GM23338 (cell line): ENCODE measurements around the gene NRL. TPM values are rescaled to one million over a fixed set of nuclear protein-coding genes. Genes with fewer than 3 reads are reported as not detected.

Experiments
- ATAC-seq: fragments of 200-7000 bp; cut with Tn5 transposase; 3 replicates; pipeline ENCODE4 v1.9.1; 2020
- DNase-seq: peaks from one replicate; pipeline ENCODE4 v3.0.0-alpha.2; 2015; ENCODE audit warnings: low spot score
- H2AFZ ChIP-seq: fragments of 200-600 bp; sonication (generic); 2 replicates; pipeline ENCODE4 v1.8.0; 2016; ENCODE audit warnings: antibody characterized with exemption, mild to moderate bottlenecking, moderate library complexity
- H3F3A ChIP-seq: fragments of 200-600 bp; sonication (generic); replicated peaks from 2 replicates; pipeline ENCODE4 v1.8.0; 2017; ENCODE audit warnings: antibody characterized with exemption, mixed run types, low read depth
- H3K27ac ChIP-seq: fragments of 200-600 bp; sonication (generic); 2 replicates; pipeline ENCODE4 v1.6.1; 2016; ENCODE audit warnings: low read depth
- H3K27me3 ChIP-seq: fragments of 200-600 bp; sonication (generic); 2 replicates; pipeline ENCODE4 v1.8.0; 2016; ENCODE audit warnings: mild to moderate bottlenecking, mixed run types, moderate library complexity; ENCODE audit not compliant: insufficient read depth
- H3K36me3 ChIP-seq: fragments of 200-600 bp; sonication (generic); 2 replicates; pipeline ENCODE4 v1.8.0; 2016; ENCODE audit warnings: mild to moderate bottlenecking; ENCODE audit not compliant: insufficient read depth
- H3K4me1 ChIP-seq: fragments of 200-600 bp; sonication (generic); 2 replicates; pipeline ENCODE4 v1.8.0; 2016; ENCODE audit warnings: mild to moderate bottlenecking, moderate library complexity; ENCODE audit not compliant: insufficient read depth
- H3K4me2 ChIP-seq: fragments of 200-600 bp; sonication (generic); 2 replicates; pipeline ENCODE4 v1.7.1; 2017; ENCODE audit warnings: mixed run types
- H3K4me3 ChIP-seq: fragments of 200-600 bp; sonication (generic); 2 replicates; pipeline ENCODE4 v1.6.1; 2016; ENCODE audit warnings: mixed run types
- H3K79me2 ChIP-seq: fragments of 200-600 bp; sonication (generic); replicated peaks from 2 replicates; pipeline ENCODE4 v1.8.0; 2017; ENCODE audit warnings: mild to moderate bottlenecking; ENCODE audit not compliant: insufficient read depth
- H3K9me2 ChIP-seq: fragments of 200-600 bp; sonication (generic); 2 replicates; pipeline ENCODE4 v1.8.0; 2017; ENCODE audit not compliant: insufficient read depth
- H4K20me1 ChIP-seq: fragments of 200-600 bp; sonication (generic); replicated peaks from 2 replicates; pipeline ENCODE4 v1.8.0; 2017; ENCODE audit warnings: mild to moderate bottlenecking; ENCODE audit not compliant: insufficient read depth
- H3K27ac Mint-ChIP-seq: 2 replicates; pipeline ENCODE4 v1.8.0; 2020; ENCODE audit warnings: inconsistent platforms, mild to moderate bottlenecking, moderate library complexity, mixed read lengths
- H3K27me3 Mint-ChIP-seq: 3 replicates; pipeline ENCODE4 v1.8.0; 2022; ENCODE audit warnings: low read depth, mild to moderate bottlenecking, moderate library complexity, mixed read lengths, inconsistent platforms; ENCODE audit not compliant: insufficient read depth, poor library complexity
- H3K36me3 Mint-ChIP-seq: 3 replicates; pipeline ENCODE4 v1.8.0; 2021; ENCODE audit warnings: low read depth, mild to moderate bottlenecking, inconsistent platforms, moderate library complexity, mixed read lengths
- H3K4me1 Mint-ChIP-seq: 3 replicates; pipeline ENCODE4 v1.8.0; 2020; ENCODE audit warnings: mild to moderate bottlenecking, inconsistent platforms, mixed read lengths
- H3K4me3 Mint-ChIP-seq: 3 replicates; pipeline ENCODE4 v1.8.0; 2021; ENCODE audit warnings: moderate library complexity, mild to moderate bottlenecking, inconsistent platforms, mixed read lengths
- H3K9me3 Mint-ChIP-seq: 3 replicates; pipeline ENCODE4 v1.8.0; 2020; ENCODE audit warnings: moderate library complexity, mild to moderate bottlenecking, inconsistent platforms, mixed read lengths
- CREB1 ChIP-seq: fragments of 250-450 bp; sonication (Bioruptor Pico); IDR thresholded peaks from 2 replicates; pipeline ENCODE4 v1.5.0; 2020; ENCODE audit warnings: low read depth, mild to moderate bottlenecking, moderate library complexity
- EZH2 ChIP-seq: fragments of 200-600 bp; sonication (generic); IDR thresholded peaks from one replicate; pipeline ENCODE4 v1.8.0; 2017; ENCODE audit warnings: antibody characterized with exemption, mild to moderate bottlenecking, low read depth; ENCODE audit not compliant: unreplicated experiment
- EZH2phosphoT487 ChIP-seq: fragments of 200-600 bp; sonication (generic); IDR thresholded peaks from one replicate; pipeline ENCODE4 v1.8.1; 2018; ENCODE audit warnings: antibody characterized with exemption; ENCODE audit not compliant: unreplicated experiment
- NANOG ChIP-seq: IDR thresholded peaks from 2 replicates; pipeline ENCODE4 v1.6.1; 2016; ENCODE audit warnings: antibody characterized with exemption, borderline replicate concordance
- STAT1 ChIP-seq: IDR thresholded peaks from one replicate; pipeline ENCODE4 v1.6.1; 2016; ENCODE audit warnings: antibody characterized with exemption; ENCODE audit not compliant: unreplicated experiment
- ZNF114 ChIP-seq: fragments of 250-450 bp; sonication (Bioruptor Pico); IDR thresholded peaks from 2 replicates; pipeline ENCODE4 v1.5.0; 2020; ENCODE audit warnings: mild to moderate bottlenecking, moderate library complexity
- polyA plus RNA-seq: library from polyadenylated mRNA; unstranded; fragments of >200 nt; fragmentation: Nextera tagmentation; extraction: Ambion mirVana; gene quantifications from 2 replicates; pipeline ENCODE4 v1.2.1, GENCODE V29; 2016
- total RNA-seq: library from RNA; depleted of rRNA; stranded (reverse); fragments of >200 nt; shearing (Covaris generic); gene quantifications from 2 replicates; pipeline ENCODE4 v1.2.3, GENCODE V29; 2014
- TF ChIP-seq, protein P1 (sequence below): IDR thresholded peaks from one replicate; pipeline ENCODE4 v1.6.1; 2018; ENCODE audit warnings: antibody characterized with exemption; ENCODE audit not compliant: unreplicated experiment
- TF ChIP-seq, protein P2 (sequence below), 2 experiments: fragments of 200-600 bp in 1 of 2; sonication (generic) in 1 of 2; conservative IDR thresholded peaks; 2 replicates each; pipeline versions ENCODE4 v1.5.1 to v1.6.1; 2016 to 2017; ENCODE audit warnings: antibody characterized with exemption in 2 of 2, low read depth in 2 of 2, mild to moderate bottlenecking in 2 of 2, moderate library complexity in 1 of 2

NRL gene
- total and polyA plus RNA-seq, 2 experiments from 2014 or later = 1.8 to 2.2 TPM

DNA sequence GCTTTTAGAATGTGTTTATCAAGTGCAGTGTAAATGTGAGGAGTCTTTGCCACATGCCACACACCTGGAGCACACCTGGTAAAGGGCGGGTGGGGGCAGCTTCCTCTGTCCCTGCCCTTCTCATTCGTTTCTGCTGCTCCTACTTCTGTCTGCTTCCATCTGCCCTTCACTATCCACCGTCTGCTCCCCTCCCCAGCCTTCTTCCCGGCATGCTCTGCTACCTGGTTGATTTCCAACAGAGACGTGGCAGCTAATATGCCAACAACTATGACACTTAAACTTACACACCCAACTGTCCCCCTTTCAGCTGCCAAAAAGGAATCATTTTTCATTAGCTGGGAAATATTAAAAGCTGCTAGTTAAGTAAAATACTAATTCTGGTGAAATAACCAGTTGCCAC lies 72.0 kb downstream of the NRL start:
- H3K27me3 ChIP-seq = no peaks in the 10 kb centered on the region
- no peaks in the 10 kb centered on the region for H3K36me3 Mint-ChIP-seq
- no peaks in the 10 kb centered on the region for H3K79me2 ChIP-seq
- TF ChIP-seq CREB1 (CRISPR knock-in tag) = no peak
- no peak for TF ChIP-seq ZNF114 (CRISPR knock-in tag)
- H3K27ac Mint-ChIP-seq = no peak overlapping the region
- no peaks in the 10 kb centered on the region for H3K27me3 Mint-ChIP-seq
- H2AFZ ChIP-seq = no peak overlapping the region
- no peaks in the 10 kb centered on the region for H3K36me3 ChIP-seq
- H3K4me3 ChIP-seq = no peak overlapping the region
- H3K4me1 Mint-ChIP-seq = peaks cover 4% of the 10 kb centered on the region; the same call in 1 of the 3 replicates
- no peak overlapping the region for H3K27ac ChIP-seq
- H3K9me3 Mint-ChIP-seq = no peaks in the 10 kb centered on the region
- H3K4me1 ChIP-seq = no peaks in the 10 kb centered on the region
- H3F3A ChIP-seq = no peaks in the 10 kb centered on the region
- no peak for ATAC-seq
- no peak overlapping the region for H3K4me3 Mint-ChIP-seq
- no peak overlapping the region for H3K4me2 ChIP-seq
- H3K9me2 ChIP-seq = no peaks in the 10 kb centered on the region
- no peaks in the 10 kb centered on the region for H4K20me1 ChIP-seq
- no peak for DNase-seq

DNA sequence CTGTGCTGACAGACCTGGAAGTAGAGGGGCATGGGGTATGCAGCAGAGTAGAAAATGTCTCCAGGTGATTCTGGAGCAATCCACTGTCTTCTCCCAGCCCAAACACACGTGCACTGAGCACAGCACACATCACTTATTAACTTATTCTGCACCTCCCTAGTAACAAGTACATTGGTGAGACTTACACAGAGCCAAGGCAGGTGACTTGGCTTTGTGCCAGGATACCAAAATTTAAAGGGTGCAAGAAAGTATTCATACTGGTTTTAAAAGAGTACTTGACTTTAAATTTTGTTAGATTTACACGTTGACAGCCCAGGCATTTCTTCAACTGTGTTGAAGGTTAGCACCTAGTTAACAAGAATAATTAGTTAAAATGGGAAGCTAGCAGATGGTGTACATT lies 74.1 kb downstream of the NRL start:
- ATAC-seq = no peak
- H3K4me3 ChIP-seq = no peak overlapping the region
- no peaks in the 10 kb centered on the region for H3K79me2 ChIP-seq
- H3K27me3 ChIP-seq = no peaks in the 10 kb centered on the region
- no peaks in the 10 kb centered on the region for H3K36me3 ChIP-seq
- Mint-ChIP-seq H3K27ac (no peak overlapping the region), H3K36me3 (no peaks in the 10 kb centered on the region), H3K4me1 (peaks cover 9% of the 10 kb centered on the region; the same call in 2 of the 3 replicates), H3K4me3 (no peak overlapping the region), H3K27me3 (peaks cover 3% of the 10 kb centered on the region), H3K9me3 (no peaks in the 10 kb centered on the region)
- no peak for DNase-seq
- H4K20me1 ChIP-seq = no peaks in the 10 kb centered on the region
- H3K9me2 ChIP-seq = no peaks in the 10 kb centered on the region
- H3F3A ChIP-seq = no peaks in the 10 kb centered on the region
- TF ChIP-seq EZH2phosphoT487 = no peak
- no peak for TF ChIP-seq EZH2
- TF ChIP-seq NANOG = no peak
- TF ChIP-seq, protein P1, sequence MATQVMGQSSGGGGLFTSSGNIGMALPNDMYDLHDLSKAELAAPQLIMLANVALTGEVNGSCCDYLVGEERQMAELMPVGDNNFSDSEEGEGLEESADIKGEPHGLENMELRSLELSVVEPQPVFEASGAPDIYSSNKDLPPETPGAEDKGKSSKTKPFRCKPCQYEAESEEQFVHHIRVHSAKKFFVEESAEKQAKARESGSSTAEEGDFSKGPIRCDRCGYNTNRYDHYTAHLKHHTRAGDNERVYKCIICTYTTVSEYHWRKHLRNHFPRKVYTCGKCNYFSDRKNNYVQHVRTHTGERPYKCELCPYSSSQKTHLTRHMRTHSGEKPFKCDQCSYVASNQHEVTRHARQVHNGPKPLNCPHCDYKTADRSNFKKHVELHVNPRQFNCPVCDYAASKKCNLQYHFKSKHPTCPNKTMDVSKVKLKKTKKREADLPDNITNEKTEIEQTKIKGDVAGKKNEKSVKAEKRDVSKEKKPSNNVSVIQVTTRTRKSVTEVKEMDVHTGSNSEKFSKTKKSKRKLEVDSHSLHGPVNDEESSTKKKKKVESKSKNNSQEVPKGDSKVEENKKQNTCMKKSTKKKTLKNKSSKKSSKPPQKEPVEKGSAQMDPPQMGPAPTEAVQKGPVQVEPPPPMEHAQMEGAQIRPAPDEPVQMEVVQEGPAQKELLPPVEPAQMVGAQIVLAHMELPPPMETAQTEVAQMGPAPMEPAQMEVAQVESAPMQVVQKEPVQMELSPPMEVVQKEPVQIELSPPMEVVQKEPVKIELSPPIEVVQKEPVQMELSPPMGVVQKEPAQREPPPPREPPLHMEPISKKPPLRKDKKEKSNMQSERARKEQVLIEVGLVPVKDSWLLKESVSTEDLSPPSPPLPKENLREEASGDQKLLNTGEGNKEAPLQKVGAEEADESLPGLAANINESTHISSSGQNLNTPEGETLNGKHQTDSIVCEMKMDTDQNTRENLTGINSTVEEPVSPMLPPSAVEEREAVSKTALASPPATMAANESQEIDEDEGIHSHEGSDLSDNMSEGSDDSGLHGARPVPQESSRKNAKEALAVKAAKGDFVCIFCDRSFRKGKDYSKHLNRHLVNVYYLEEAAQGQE = no peak
- H3K27ac ChIP-seq = no peak overlapping the region
- H3K4me2 ChIP-seq = no peak overlapping the region
- H2AFZ ChIP-seq = no peak overlapping the region
- H3K4me1 ChIP-seq = 0 out of 2 replicates have a peak, but pooled peaks cover 2% of the 10 kb centered on the region

DNA sequence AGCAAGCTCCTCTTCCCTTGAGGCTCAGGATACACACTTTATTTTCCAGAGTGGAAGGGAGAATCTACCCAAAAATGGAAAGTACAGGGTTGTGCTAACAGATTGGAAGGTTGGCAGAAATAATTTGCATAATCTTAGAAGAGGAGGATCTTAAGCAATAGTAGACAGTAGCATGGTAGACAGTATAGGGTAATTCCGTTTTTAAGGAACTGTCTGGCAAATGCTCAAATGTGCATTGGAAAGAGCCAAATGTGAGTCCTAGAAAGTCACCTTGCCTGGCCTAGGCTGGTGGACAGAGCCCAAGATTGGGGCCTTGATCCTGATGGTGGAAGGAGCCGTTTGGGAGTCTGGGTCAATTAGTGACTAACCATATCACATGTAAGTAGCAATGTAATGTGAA lies 76.1 kb downstream of the NRL start:
- Histone ChIP-seq H2AFZ (no peak overlapping the region), H4K20me1 (no peaks in the 10 kb centered on the region), H3K79me2 (no peaks in the 10 kb centered on the region), H3K27me3 (0 out of 2 replicates have a peak, but pooled peaks cover 4% of the 10 kb centered on the region), H3K9me2 (no peaks in the 10 kb centered on the region), H3K4me3 (no peak overlapping the region), H3F3A (no peaks in the 10 kb centered on the region), H3K4me2 (no peak overlapping the region), H3K36me3 (no peaks in the 10 kb centered on the region), H3K4me1 (0 out of 2 replicates have a peak, but pooled peaks cover 3% of the 10 kb centered on the region), H3K27ac (no peak overlapping the region)
- DNase-seq (no peak), ATAC-seq (no peak)
- no peaks in the 10 kb centered on the region for H3K9me3 Mint-ChIP-seq
- H3K27me3 Mint-ChIP-seq = peaks cover 3% of the 10 kb centered on the region
- H3K4me1 Mint-ChIP-seq = peaks cover 10% of the 10 kb centered on the region; the same call in 2 of the 3 replicates
- H3K4me3 Mint-ChIP-seq = no peak overlapping the region
- peaks cover 2% of the 10 kb centered on the region; the same call in 1 of the 3 replicates for H3K36me3 Mint-ChIP-seq
- no peak overlapping the region for H3K27ac Mint-ChIP-seq
- TF ChIP-seq ZNF114 (CRISPR knock-in tag) (no peak), STAT1 (no peak), EZH2 (no peak)
- TF ChIP-seq, protein P2, sequence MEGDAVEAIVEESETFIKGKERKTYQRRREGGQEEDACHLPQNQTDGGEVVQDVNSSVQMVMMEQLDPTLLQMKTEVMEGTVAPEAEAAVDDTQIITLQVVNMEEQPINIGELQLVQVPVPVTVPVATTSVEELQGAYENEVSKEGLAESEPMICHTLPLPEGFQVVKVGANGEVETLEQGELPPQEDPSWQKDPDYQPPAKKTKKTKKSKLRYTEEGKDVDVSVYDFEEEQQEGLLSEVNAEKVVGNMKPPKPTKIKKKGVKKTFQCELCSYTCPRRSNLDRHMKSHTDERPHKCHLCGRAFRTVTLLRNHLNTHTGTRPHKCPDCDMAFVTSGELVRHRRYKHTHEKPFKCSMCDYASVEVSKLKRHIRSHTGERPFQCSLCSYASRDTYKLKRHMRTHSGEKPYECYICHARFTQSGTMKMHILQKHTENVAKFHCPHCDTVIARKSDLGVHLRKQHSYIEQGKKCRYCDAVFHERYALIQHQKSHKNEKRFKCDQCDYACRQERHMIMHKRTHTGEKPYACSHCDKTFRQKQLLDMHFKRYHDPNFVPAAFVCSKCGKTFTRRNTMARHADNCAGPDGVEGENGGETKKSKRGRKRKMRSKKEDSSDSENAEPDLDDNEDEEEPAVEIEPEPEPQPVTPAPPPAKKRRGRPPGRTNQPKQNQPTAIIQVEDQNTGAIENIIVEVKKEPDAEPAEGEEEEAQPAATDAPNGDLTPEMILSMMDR (conservative IDR thresholded peaks at IDR 0.05; ENCODE audit: low read depth in 2 of 2) = no peak
- TF ChIP-seq, protein P1 = no peak
